Heart right ventricle (tissue), 16 donors: Measurements from ENCODE around the gene VAMP2. TPM values are rescaled to one million over a fixed set of nuclear protein-coding genes. Genes with fewer than 3 reads are reported as not detected.

ENCODE experiments used
- ATAC-seq, 8 donors: fragments of 200-7000 bp; cut with Tn5 transposase; one replicate each; pipeline ENCODE4 v1.9.1; 2020; ENCODE audit warnings: mild to moderate bottlenecking in 8 of 8, moderate library complexity in 8 of 8, moderate number of reproducible peaks in 1 of 8
- DNase-seq, 2 donors: peaks; one replicate each; pipeline ENCODE4 v3.0.0-alpha.2; 2020
- H3K27ac ChIP-seq, 10 donors: fragments of 200-600 bp; sonication (generic) in 2 of 10; one replicate each; pipeline versions ENCODE4 v1.5.0 to v1.8.0; 2020 to 2022; ENCODE audit warnings: mild to moderate bottlenecking in 3 of 10
- H3K27me3 ChIP-seq, 7 donors: fragments of 200-600 bp; one replicate each; pipeline ENCODE4 v1.8.0; 2021 to 2022; ENCODE audit warnings: mild to moderate bottlenecking in 2 of 7
- H3K36me3 ChIP-seq, 9 donors: fragments of 200-600 bp; sonication (generic) in 1 of 9; one replicate each; pipeline versions ENCODE4 v1.5.0 to v1.8.0; 2020 to 2022; ENCODE audit warnings: mild to moderate bottlenecking in 2 of 9
- H3K4me1 ChIP-seq, 9 donors: fragments of 200-600 bp; sonication (generic) in 1 of 9; one replicate each; pipeline versions ENCODE4 v1.5.0 to v1.8.0; 2020 to 2022; ENCODE audit warnings: mild to moderate bottlenecking in 4 of 9
- H3K4me3 ChIP-seq, 10 donors: fragments of 200-600 bp; sonication (generic) in 2 of 10; one replicate each; pipeline versions ENCODE4 v1.5.0 to v1.8.0; 2020 to 2022; ENCODE audit warnings: mild to moderate bottlenecking in 7 of 10, moderate library complexity in 2 of 10
- H3K9me3 ChIP-seq, 11 donors: fragments of 200-600 bp in 10 of 11; sonication (generic) in 2 of 11; one replicate each; pipeline versions ENCODE4 v1.5.0 to v1.8.0; 2013 to 2022; ENCODE audit warnings: mild to moderate bottlenecking in 2 of 11, control low read depth in 1 of 11, moderate library complexity in 1 of 11
- WGBS, 2 donors: extraction: QIAGEN DNeasy Blood & Tissue Kit; methylation state at CpG; one replicate each; pipeline ENCODE4 v1.1.7; 2013; ENCODE audit warnings: inconsistent platforms in 1 of 2; 5-methylcytosine and 5-hydroxymethylcytosine counted together
- intact Hi-C, 10 donors: fragments of 100-400 bp; cut with DNase I; formaldehyde crosslinking; loops; one replicate each; pipeline versions ENCODE4 v1.11.1 to v1.14.2; 2022
- polyA plus RNA-seq, 2 donors: library from polyadenylated mRNA; stranded (reverse); fragments of 200-250 nt; gene quantifications; one replicate each; pipeline ENCODE4 v1.2.3, GENCODE V29; 2013
- total RNA-seq, 10 donors: library from RNA; stranded (reverse); fragmentation: NEBNext Ultra II Directional in 3 of 10; extraction: Animal tissue kit (Norgen Biotek cat#: 25700) in 3 of 10; gene quantifications; one replicate each; pipeline versions ENCODE4 v1.2.1 to v1.2.4, GENCODE V29; 2021 to 2023
- TF ChIP-seq, protein P1 (sequence below), 9 donors: fragments of 200-600 bp; sonication (generic) in 2 of 9; IDR thresholded peaks; one replicate each; pipeline versions ENCODE4 v1.5.0 to v1.8.0; 2021 to 2022; ENCODE audit warnings: antibody characterized with exemption in 9 of 9, mild to moderate bottlenecking in 5 of 9, moderate library complexity in 1 of 9
- donor health status: Arrhythmogenic right ventricular cardiomyopathy.
- donor health status: ischemic (EF 13 %, LVEDD 7.1; RV severe dilation, severe dysfunction).
- donor health status: healthy with polysubstance abuse.
- donor health status: DM: no; HTN: yes; CAD: no.
- donor health status: DM: no; HTN: no; CAD: no.
- donor health status: ischemic (EF 25% LVEDD 6.9; RV normal size, moderate dysfunction).
- donor health status: ischemic (EF 25% LVEDD 5.7; RV mildly dilated, moderate dysfunction).
- donor health status: healthy.
- donor health status: DM: yes; HTN: yes; CAD: no.
- donor health status: Ischemic cardiomyopathy.
- donor health status: ischemic (EF 35%, LVEDD 5.7; RV mildly dilated, moderate dysfunction).
- donor health status: nonischemic (EF 11% LVEDD 7.7; RV severe dilation, severe dysfunction).
- donor health status: DM: yes; HTN: yes; CAD: no.
- donor health status: PGD.
- donor health status: ischemic (EF 29% LVEDD 5.4; RV normal size, mild dysfunction).
- donor health status: nonischemic (EF 23%, LVEDD 6.1; RV moderate dilation, normal function).

VAMP2 gene
- total and polyA plus RNA-seq, 12 donors = 46.8 to 67.8 (median 59.9) TPM

DNA sequence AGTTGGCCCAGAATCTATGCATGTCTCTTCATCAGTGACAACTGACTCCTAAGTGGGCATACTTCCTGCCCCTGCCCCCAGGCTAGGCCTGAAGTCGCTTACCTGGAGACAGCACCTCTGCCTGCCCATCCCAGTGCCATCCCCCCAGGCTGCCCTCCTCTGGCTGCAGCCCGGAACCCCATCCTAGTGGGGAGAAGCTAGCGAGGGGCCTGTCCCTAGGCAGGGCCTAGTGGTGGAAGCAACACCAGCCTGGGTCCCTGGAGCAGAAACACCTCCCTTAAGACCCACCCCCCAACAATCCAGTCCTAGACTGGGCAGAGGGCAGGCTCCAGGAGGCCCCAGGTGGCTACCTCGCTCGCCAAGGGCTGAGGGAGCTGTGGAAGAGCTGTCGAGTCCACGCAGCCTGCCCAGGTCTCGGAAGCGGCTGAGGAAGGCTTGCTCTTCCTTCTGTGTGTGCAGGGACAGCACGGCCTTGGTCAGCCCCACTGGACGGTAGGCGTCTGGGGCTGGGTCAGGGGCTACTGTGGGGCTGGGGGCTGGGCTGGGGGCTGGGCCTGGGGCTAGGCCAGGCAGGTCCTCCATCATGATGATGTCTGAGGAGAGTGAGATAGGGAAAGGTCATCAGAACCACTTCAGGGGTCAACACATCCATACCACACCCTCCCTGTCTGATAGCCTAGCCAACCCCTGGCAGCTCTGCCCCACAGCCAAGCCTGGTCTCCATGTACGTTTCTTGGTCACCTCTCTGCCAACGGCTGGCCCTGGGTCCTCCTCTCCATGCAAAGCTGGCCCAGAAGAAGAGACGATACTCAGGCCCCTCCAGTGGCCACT, 18.1 kb downstream of the VAMP2 start:
- no peaks in the 10 kb centered on the region for H3K9me3 ChIP-seq
- H3K4me3 ChIP-seq = no peak overlapping the region
- WGBS, 2 donors = 83% methylated on average over 14 to 15 of the region's 15 CpGs
- intact Hi-C loops = no loop called here
- H3K36me3 ChIP-seq = peaks cover 60 to 100% (median 100%) of the 10 kb centered on the region in 9 donors
- no peak for DNase-seq
- peak in 1 of 8 donors; percentile 0 for ATAC-seq
- peaks cover 6 to 42% (median 22%) of the 10 kb centered on the region in 9 donors for H3K4me1 ChIP-seq
- no peaks in the 10 kb centered on the region for H3K27me3 ChIP-seq
- TF ChIP-seq, protein P1, sequence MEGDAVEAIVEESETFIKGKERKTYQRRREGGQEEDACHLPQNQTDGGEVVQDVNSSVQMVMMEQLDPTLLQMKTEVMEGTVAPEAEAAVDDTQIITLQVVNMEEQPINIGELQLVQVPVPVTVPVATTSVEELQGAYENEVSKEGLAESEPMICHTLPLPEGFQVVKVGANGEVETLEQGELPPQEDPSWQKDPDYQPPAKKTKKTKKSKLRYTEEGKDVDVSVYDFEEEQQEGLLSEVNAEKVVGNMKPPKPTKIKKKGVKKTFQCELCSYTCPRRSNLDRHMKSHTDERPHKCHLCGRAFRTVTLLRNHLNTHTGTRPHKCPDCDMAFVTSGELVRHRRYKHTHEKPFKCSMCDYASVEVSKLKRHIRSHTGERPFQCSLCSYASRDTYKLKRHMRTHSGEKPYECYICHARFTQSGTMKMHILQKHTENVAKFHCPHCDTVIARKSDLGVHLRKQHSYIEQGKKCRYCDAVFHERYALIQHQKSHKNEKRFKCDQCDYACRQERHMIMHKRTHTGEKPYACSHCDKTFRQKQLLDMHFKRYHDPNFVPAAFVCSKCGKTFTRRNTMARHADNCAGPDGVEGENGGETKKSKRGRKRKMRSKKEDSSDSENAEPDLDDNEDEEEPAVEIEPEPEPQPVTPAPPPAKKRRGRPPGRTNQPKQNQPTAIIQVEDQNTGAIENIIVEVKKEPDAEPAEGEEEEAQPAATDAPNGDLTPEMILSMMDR (IDR thresholded peaks at IDR 0.05) = no peak
- no peak overlapping the region for H3K27ac ChIP-seq

DNA sequence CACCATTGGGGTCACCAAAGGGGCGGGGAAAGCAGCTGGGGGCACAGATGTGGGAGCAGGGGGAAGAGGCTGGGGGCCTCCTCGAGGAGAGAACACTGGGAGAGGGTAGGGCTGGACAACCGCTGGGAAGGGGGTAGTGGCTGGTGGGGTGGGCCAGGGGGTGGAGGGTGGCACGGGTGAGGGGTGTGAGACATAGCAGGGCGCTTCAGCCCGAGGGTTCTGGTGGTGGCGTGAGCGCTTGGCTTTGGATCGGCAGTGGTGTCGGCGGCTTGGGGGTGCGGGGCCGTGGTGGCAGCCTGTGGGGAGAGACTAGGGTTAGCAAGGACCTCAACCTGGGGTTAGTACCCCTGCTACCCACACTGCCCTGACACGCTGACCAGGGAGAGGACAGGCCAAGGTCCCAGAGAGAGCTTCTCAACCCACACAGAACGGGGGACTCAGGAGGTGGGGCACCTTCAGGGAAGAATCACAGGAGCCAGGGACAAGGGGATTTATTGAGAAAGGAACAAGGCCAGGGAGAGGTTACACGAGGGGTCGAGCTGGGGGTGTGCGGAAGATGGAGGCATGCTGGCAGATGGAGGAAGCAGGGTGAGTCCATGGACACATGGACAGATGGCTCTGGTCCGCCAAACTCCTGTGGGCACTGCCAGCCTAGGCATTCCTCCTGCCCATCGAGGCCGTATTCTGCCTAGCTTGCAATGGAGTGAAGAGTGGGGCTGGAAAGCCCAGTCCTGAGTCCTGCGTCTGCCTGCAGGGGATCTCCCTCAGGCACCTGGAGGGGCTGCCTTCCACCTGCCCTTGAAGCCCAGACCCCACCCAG, 19.0 kb downstream of the VAMP2 start:
- 90 to 93% methylated on average over 22 of the region's 22 CpGs for WGBS, 2 donors
- TF ChIP-seq, protein P1 (IDR thresholded peaks at IDR 0.05) = no peak
- ATAC-seq = peak in 1 of 8 donors; percentile 0
- H3K4me3 ChIP-seq = no peak overlapping the region
- DNase-seq = no peak
- no peaks in the 10 kb centered on the region for H3K27me3 ChIP-seq
- H3K4me1 ChIP-seq = peaks cover 0 to 43% (median 22%) of the 10 kb centered on the region in 9 donors
- no peaks in the 10 kb centered on the region for H3K9me3 ChIP-seq
- peaks cover 54 to 96% (median 93%) of the 10 kb centered on the region in 9 donors for H3K36me3 ChIP-seq
- H3K27ac ChIP-seq = no peak overlapping the region
- intact Hi-C loops = no loop called here

DNA sequence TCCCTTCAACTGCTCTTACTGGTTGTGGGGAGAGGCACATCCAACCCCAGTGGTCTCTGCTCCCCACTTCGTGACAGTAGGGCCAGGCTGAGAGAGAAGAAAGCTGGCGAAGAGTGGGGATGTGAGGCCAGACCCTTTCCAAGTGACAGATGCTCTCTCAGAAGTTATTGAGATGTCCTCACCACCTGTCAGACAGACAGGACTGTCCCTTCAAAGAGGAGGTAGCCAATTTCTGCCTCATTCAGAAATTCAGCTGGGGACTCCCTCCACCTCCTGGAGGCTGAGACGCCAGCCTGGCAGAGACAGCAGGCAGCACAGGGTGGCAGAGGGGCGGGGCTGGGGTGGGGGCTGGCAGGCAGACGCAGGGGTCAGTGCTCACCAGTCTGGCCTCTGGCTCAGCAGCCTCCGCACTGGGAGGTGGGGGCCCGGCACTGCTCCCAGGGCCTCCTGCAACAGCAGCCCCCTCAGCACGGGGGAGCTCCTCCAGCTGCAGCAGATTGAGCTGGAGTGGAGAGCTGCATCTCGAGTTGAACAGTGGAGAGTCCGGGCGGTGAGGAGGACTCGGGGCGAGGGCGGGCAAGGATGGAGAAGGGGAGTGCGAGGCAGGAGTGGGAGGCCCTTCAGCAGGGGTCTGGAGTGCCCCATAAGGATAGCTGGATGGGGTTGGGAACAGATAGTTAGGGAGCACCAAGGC, 19.7 kb downstream of the VAMP2 start:
- Histone ChIP-seq H3K4me3 (no peak overlapping the region), H3K4me1 (peaks cover 1 to 42% (median 26%) of the 10 kb centered on the region in 9 donors), H3K27me3 (no peaks in the 10 kb centered on the region), H3K27ac (peak overlapping the region in 2 of 10 donors; percentile 15 to 35), H3K36me3 (peaks cover 47 to 89% (median 86%) of the 10 kb centered on the region in 9 donors), H3K9me3 (no peaks in the 10 kb centered on the region)
- DNase-seq = no peak
- TF ChIP-seq, protein P1 (IDR thresholded peaks at IDR 0.05) = no peak
- intact Hi-C loops = no loop called here
- WGBS, 2 donors = 80 to 85% methylated on average over 14 to 15 of the region's 15 CpGs
- ATAC-seq = no peak
